Coronary artery (tissue), 2 donors: ENCODE measurements around the gene LYSET.
"Not testable (repeated sequence)": the region's sequence is repeated elsewhere in the genome, so short reads cannot be mapped to it uniquely, and the experiment has no call there.

Experiments used
- DNase-seq: peaks from one replicate; pipeline ENCODE4 v3.0.0-alpha.2; 2017; ENCODE audit warnings: low spot score
- H3K27ac ChIP-seq, 2 donors: fragments of 200-600 bp; sonication (generic); one replicate each; pipeline ENCODE4 v1.5.1; 2016 to 2019
- H3K4me3 ChIP-seq: fragments of 200-600 bp; sonication (generic); 2 replicates; pipeline ENCODE4 v1.5.1; 2016; ENCODE audit warnings: mild to moderate bottlenecking, moderate library complexity
- TF ChIP-seq, protein P1 (sequence below): fragments of 200-600 bp; sonication (generic); IDR thresholded peaks from one replicate; pipeline ENCODE4 v1.5.1; 2019; ENCODE audit warnings: antibody characterized with exemption

Gene LYSET, protein sequence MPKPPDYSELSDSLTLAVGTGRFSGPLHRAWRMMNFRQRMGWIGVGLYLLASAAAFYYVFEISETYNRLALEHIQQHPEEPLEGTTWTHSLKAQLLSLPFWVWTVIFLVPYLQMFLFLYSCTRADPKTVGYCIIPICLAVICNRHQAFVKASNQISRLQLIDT

DNA sequence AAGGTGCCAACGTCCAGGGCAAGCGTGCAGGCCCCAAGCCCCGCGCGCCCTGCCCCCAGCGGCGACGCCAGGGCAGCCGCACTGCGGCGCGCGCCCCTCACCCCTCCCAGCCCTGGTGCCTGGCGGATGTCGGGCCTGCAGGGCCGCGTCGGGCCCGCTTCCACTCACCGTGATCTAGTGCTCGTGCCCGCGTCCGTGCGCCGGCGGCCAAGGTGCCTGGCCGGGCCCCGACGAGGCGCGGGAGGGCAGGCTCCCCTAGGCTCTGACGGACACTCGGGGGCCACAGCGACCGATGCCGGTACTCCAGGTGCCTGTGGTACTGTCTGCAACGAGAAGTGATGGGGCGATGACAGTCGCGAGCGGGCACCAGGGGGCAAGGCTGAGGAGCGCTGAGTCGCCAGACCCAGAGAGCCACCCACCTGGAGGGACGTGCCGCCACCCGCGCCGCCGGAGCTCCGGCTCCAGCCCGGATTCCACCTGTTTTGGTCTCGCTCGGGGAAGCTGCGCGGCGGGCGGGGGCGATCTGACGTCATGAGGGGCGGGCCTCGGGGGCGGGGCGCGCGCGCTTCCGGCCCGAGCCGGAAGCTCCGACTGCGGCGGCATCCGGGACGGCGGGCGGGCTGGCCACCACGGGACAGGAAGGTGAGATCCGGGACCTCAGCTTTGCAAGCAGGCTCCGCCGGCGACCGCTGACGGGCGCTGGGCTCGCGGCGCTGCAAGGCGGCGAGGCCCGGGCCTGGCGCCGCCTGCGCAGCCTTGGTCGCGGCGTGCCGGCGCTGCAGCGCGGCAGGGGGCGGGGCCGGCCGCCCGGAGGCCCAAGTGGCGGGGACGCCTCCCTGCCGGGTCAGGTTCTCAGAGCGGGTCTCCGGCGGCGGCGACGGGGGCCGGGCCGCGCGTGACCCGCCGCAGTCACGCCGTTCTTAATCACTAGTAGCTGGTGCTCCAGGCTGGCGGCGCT is at the start of gene LYSET, which contains the start of gene MOAP1:
LYSET (plus strand) TSS at position 927 of the 958 bp plus-strand sequence. CDS start 89 bp downstream, outside the sequence.
MOAP1 (minus strand) TSS at position 507 of the 958 bp plus-strand sequence. CDS start 655 bp downstream, outside the sequence.
- H3K27ac ChIP-seq, result peak within 1 kb of the TSS; percentile 81 to 91
- peak; percentile 93 for DNase-seq
- TF ChIP-seq, protein P1, sequence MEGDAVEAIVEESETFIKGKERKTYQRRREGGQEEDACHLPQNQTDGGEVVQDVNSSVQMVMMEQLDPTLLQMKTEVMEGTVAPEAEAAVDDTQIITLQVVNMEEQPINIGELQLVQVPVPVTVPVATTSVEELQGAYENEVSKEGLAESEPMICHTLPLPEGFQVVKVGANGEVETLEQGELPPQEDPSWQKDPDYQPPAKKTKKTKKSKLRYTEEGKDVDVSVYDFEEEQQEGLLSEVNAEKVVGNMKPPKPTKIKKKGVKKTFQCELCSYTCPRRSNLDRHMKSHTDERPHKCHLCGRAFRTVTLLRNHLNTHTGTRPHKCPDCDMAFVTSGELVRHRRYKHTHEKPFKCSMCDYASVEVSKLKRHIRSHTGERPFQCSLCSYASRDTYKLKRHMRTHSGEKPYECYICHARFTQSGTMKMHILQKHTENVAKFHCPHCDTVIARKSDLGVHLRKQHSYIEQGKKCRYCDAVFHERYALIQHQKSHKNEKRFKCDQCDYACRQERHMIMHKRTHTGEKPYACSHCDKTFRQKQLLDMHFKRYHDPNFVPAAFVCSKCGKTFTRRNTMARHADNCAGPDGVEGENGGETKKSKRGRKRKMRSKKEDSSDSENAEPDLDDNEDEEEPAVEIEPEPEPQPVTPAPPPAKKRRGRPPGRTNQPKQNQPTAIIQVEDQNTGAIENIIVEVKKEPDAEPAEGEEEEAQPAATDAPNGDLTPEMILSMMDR, result no peak
- H3K4me3 ChIP-seq, result peak within 1 kb of the TSS; percentile 81

DNA sequence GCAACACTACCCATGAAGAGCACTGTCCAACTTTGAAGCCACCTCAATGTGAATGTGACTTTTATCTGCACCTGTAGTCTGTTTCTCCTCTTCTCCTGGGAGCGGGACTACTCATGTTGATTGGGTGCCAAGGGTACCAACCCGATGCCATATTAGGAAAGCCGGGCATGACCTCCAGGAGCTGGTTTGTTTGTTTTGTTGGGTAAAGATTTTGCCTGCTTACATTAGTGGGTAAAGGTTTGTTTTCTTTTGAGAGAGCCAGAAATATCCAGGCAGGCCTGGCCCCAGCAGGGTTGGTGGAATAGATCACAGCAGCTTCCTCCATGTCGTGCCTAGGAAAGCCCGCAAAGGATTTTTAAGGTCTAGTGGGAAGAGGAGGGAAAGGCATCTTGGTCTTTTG is 49.7 kb upstream of the LYSET start:
- DNase-seq, result no peak
- H3K4me3 ChIP-seq, result no peak overlapping the region
- H3K27ac ChIP-seq, result peak overlapping the region; percentile 48 to 74
- TF ChIP-seq, protein P1, result no peak

DNA sequence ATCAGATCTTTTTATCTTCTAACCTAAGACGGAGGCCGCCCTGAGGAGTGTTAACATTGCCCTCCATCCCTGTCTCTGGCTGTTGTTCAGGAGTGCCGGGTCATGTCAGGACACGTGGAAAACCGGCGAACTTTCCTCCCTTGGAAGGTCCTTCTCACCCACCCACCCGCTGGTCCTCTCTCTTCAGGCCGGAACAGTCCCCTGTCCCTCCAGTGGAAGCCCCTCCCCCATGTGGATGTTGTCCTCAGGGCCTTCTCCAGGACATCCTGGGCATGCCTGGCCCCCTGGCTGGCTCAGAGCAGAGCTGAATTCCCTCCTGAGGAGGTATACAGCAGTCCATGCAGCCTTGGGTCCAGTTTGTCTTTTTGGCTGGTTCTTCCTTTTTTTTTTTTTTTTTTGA is 49.1 kb upstream of the LYSET start:
- no peak for DNase-seq
- Histone ChIP-seq H3K4me3 (no peak overlapping the region), H3K27ac (peak overlapping the region; percentile 48 to 74)

DNA sequence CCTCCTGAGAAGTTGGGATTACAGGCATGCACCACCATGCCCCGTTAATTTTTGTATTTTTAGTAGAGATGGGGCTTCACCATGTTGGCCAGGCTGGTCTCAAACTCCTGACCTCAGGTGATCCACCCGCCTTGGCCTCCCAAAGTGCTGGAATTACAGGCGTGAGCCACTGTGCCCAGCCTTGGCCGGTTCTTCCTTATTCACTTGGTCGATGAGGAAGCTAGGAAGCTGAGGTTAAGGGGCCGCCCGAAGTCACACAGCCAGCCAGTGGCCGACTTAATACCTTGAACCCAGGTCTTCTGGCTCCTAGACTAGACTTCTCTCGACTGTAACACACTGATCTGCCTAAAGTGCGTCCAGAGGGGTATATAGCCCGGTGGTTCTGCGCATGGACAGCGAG is 48.6 kb upstream of the LYSET start:
- DNase-seq, H3K4me3 ChIP-seq: not testable (repeated sequence)
- H3K27ac ChIP-seq, result peak overlapping the region in 1 of 2 donors; percentile 48

More for the DNA sequence above, 49.1 kb upstream of the LYSET start:
- TF ChIP-seq, protein P1, result no peak

DNA sequence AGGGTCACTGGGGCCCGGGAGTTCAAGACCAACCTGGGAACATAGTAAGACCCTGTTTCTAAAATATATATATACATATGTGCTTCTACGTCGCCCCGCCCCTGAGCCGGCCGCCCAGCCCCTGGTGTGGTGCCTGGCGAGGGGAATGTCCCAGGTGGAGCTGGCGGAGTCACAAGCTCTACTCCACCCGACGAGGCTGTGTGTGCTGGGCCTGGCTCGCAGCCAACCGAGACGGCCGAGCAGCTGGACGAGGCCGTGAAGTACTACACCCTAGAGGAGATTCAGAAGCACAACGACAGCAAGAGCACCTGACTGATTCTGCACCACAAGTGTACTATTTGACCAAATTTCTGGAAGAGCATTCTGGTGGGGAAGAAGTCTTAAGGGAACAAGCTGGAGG is 47.3 kb upstream of the LYSET start:
- TF ChIP-seq, protein P1, result peak; percentile 11
- H3K4me3 ChIP-seq, result no peak overlapping the region
- no peak for DNase-seq
- H3K27ac ChIP-seq, result peak overlapping the region in 1 of 2 donors; percentile 9

DNA sequence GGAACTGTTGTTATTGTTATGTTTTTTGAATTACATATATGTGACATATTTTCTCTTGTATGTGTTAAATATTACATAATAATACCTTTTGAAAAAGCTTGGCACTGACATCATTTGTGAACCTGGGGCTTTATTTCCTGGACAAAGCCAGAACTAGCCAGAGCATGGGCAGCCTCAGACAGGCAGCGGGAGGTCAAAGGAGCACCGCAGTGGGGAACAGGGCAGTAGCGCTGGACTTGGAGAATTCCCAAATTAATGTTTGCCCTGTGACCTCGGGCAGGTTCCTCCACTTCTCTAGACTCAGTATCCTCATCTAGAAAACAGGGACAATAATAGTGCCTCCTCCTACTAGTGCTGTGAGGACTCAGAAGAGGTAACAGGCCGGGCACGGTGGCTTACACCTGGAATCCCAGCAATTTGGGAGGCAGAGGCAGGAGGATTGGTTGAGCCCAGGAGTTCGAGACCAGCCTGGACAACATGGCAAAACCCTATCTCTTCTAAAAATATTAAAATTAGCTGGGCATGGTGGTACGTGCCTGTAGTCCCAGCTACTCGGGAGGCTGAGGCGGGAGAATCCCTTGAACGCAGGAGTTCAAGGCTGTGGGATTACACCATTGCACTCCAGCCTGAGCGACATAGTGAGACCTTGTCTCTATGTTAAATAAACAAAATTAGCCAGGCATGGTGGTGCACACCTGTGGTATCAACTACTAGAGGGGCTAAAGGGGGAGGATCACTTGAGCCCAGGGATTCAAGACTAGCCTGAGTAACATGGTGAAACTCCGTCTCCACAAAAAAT is 42.1 kb upstream of the LYSET start:
- no peak overlapping the region for H3K27ac ChIP-seq
- H3K4me3 ChIP-seq, result no peak overlapping the region
- TF ChIP-seq, protein P1, result no peak
- no peak for DNase-seq

DNA sequence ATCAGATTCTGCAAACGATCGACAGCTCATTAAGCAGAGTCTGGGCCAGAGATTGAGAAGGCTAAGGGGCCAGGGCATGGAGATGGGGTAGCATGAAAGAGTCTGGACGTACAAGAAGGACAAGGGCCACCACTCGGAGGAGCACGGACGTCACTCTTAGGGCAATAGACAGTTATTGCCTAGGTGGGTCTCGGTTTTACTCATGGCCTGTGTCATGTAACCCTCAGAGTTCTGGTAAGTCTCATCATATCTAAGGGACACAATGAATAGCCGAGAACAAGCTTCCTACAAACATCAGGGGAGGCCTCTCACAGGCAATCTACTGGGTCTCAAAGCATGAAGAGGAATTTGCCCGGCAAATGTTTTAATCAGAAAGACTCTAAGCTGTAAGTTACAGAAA is 39.0 kb upstream of the LYSET start:
- DNase-seq, result no peak
- Histone ChIP-seq H3K4me3 (no peak overlapping the region), H3K27ac (no peak overlapping the region)
- TF ChIP-seq, protein P1, result no peak
